ENCODE data around the gene MYL2. TPM values are rescaled to one million over a fixed set of nuclear protein-coding genes. Genes with fewer than 3 reads are reported as not detected.

Gene MYL2
- total and polyA plus RNA-seq, 2 donors (not counting 1 experiment from before 2014, with no cell fraction given): 0.18 to 0.39 TPM

DNA sequence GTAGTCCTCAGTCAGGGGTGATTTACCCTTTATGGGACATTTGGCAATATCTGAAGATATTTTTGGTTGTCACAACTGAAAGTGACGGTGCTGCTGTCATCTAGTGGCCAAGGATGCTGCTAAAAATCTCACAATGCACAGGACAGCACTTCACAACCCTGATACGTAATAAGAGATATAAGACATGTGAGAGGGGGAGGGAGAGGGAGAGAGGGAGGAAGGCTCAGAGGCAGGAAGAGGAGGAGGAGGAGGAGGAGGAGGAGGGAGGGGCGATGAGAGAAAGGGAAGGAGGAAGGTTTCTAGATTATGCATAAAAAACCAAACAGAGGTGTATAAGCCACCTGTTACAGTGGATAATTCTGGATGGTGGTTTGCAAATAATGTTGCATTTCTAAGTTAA, 14.3 kb downstream of the MYL2 start:
- WGBS (ENCODE audit: insufficient coverage): 40% methylated on average over 1 of the region's 3 CpGs
- H3K27me3 Mint-ChIP-seq: no peaks in the 10 kb centered on the region
- H3K79me2 ChIP-seq (ENCODE audit: control insufficient read depth, insufficient read depth, low read length): no peaks in the 10 kb centered on the region
- H3K9ac ChIP-seq (ENCODE audit: low read length): peak overlapping the region; percentile 32
- ATAC-seq (ENCODE audit: low read depth) (peak; percentile 28), DNase-seq (peak; percentile 38)
- H4K20me1 ChIP-seq (ENCODE audit: control insufficient read depth, insufficient read depth, low read length, poor library complexity, severe bottlenecking): no peaks in the 10 kb centered on the region
- TF ChIP-seq, protein P1, sequence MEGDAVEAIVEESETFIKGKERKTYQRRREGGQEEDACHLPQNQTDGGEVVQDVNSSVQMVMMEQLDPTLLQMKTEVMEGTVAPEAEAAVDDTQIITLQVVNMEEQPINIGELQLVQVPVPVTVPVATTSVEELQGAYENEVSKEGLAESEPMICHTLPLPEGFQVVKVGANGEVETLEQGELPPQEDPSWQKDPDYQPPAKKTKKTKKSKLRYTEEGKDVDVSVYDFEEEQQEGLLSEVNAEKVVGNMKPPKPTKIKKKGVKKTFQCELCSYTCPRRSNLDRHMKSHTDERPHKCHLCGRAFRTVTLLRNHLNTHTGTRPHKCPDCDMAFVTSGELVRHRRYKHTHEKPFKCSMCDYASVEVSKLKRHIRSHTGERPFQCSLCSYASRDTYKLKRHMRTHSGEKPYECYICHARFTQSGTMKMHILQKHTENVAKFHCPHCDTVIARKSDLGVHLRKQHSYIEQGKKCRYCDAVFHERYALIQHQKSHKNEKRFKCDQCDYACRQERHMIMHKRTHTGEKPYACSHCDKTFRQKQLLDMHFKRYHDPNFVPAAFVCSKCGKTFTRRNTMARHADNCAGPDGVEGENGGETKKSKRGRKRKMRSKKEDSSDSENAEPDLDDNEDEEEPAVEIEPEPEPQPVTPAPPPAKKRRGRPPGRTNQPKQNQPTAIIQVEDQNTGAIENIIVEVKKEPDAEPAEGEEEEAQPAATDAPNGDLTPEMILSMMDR (IDR thresholded peaks at IDR 0.05): no peak
- no peak for TF ChIP-seq EZH2 (IDR thresholded peaks at IDR 0.05; ENCODE audit: borderline replicate concordance, insufficient read depth, low read depth, low read length, poor library complexity, severe bottlenecking)
- no peaks in the 10 kb centered on the region for H3K36me3 ChIP-seq (replicated peaks in 1 of 2; ENCODE audit: control extremely low read depth in 1 of 2, control insufficient read depth in 1 of 2, extremely low read depth in 1 of 2, insufficient read depth in 2 of 2, low read length in 1 of 2)
- H3K4me1 Mint-ChIP-seq: peaks cover 21% of the 10 kb centered on the region
- POLR2A ChIA-PET: no interaction called here
- CTCF ChIA-PET: interaction anchor here (2.3 to 3.1 kb wide), 2 partner anchors 11 to 31 kb away, joined by 8 to 22 read pairs; no protein-coding TSS in a partner anchor
- H3K27ac Mint-ChIP-seq: no peak overlapping the region
- intact Hi-C loops (cut with micrococcal nuclease): no loop called here
- peak overlapping the region; percentile 69 for H3K4me3 Mint-ChIP-seq
- H3K27ac ChIP-seq (ENCODE audit: low read length in 2 of 2): no peak overlapping the region
- H3K9me3 Mint-ChIP-seq (ENCODE audit: insufficient read depth): no peaks in the 10 kb centered on the region
- H3K4me1 ChIP-seq (ENCODE audit: control insufficient read depth in 2 of 2, insufficient read depth in 2 of 2, low read length in 2 of 2): peaks cover 10 to 15% of the 10 kb centered on the region in 2 donors
- peak overlapping the region; percentile 64 for H3K4me2 ChIP-seq (replicated peaks; ENCODE audit: low read depth, low read length, poor library complexity, severe bottlenecking)
- peaks cover 0 to 3% (median 0%) of the 10 kb centered on the region in 3 donors for H3K9me3 ChIP-seq (ENCODE audit: control extremely low read depth in 1 of 3, control insufficient read depth in 2 of 3, insufficient read depth in 1 of 3, low read length in 2 of 3)
- H3K27me3 ChIP-seq (replicated peaks in 1 of 4; ENCODE audit: control extremely low read depth in 1 of 4, control insufficient read depth in 3 of 4, insufficient read depth in 4 of 4, low read length in 3 of 4): no peaks in the 10 kb centered on the region
- H2AFZ ChIP-seq (ENCODE audit: insufficient read depth, low read depth, low read length, poor library complexity, severe bottlenecking): peak overlapping the region; percentile 70
- H3K4me3 ChIP-seq (ENCODE audit: control extremely low read depth in 1 of 5, extremely low read depth in 1 of 5, insufficient read depth in 1 of 5, low read depth in 2 of 5, low read length in 4 of 5): no peak overlapping the region

DNA sequence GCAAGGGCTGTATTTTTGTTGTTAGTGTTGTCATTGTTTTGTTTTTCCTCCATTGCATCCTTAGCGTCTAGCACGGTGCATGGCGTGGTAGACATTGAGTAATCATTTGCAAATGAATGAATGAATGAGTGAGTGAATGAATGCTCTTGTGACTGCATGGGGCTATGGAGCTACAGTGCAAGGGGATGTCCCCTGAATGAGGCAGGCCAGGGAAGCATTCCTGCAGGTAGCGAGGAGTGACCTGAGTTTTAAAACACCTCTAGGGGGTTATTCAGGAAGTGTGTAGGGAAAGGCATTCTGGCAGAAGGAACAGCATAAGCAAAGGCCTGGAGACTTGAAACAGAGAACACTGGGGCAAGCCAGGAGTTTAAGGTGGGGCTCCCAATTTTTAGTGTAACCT, 16.9 kb downstream of the MYL2 start:
- TF ChIP-seq EZH2 (IDR thresholded peaks at IDR 0.05; ENCODE audit: borderline replicate concordance, insufficient read depth, low read depth, low read length, poor library complexity, severe bottlenecking): no peak
- TF ChIP-seq, protein P1 (IDR thresholded peaks at IDR 0.05): no peak
- Histone ChIP-seq H4K20me1 (ENCODE audit: control insufficient read depth, insufficient read depth, low read length, poor library complexity, severe bottlenecking) (no peaks in the 10 kb centered on the region), H3K4me2 (replicated peaks; ENCODE audit: low read depth, low read length, poor library complexity, severe bottlenecking) (no peak overlapping the region), H3K9me3 (ENCODE audit: control extremely low read depth in 1 of 3, control insufficient read depth in 2 of 3, insufficient read depth in 1 of 3, low read length in 2 of 3) (no peaks in the 10 kb centered on the region), H3K27me3 (replicated peaks in 1 of 4; ENCODE audit: control extremely low read depth in 1 of 4, control insufficient read depth in 3 of 4, insufficient read depth in 4 of 4, low read length in 3 of 4) (no peaks in the 10 kb centered on the region), H3K4me3 (ENCODE audit: control extremely low read depth in 1 of 5, extremely low read depth in 1 of 5, insufficient read depth in 1 of 5, low read depth in 2 of 5, low read length in 4 of 5) (no peak overlapping the region), H2AFZ (ENCODE audit: insufficient read depth, low read depth, low read length, poor library complexity, severe bottlenecking) (no peak overlapping the region), H3K79me2 (ENCODE audit: control insufficient read depth, insufficient read depth, low read length) (no peaks in the 10 kb centered on the region), H3K4me1 (ENCODE audit: control insufficient read depth in 2 of 2, insufficient read depth in 2 of 2, low read length in 2 of 2) (peaks cover 10 to 15% of the 10 kb centered on the region in 2 donors), H3K27ac (ENCODE audit: low read length in 2 of 2) (no peak overlapping the region), H3K36me3 (replicated peaks in 1 of 2; ENCODE audit: control extremely low read depth in 1 of 2, control insufficient read depth in 1 of 2, extremely low read depth in 1 of 2, insufficient read depth in 2 of 2, low read length in 1 of 2) (no peaks in the 10 kb centered on the region), H3K9ac (ENCODE audit: low read length) (no peak overlapping the region)
- H3K4me3 Mint-ChIP-seq: no peak overlapping the region
- DNase-seq (no peak), ATAC-seq (ENCODE audit: low read depth) (no peak)
- POLR2A ChIA-PET: interaction anchor here (0.7 kb wide), 1 partner anchor 138 kb away, joined by 3 read pairs; no protein-coding TSS in a partner anchor
- CTCF ChIA-PET: interaction anchor here (0.6 to 0.7 kb wide), 2 partner anchors 646 to 1852 kb away, joined by 3 read pairs; no protein-coding TSS in a partner anchor
- no peaks in the 10 kb centered on the region for H3K27me3 Mint-ChIP-seq
- intact Hi-C loops (cut with micrococcal nuclease): no loop called here
- H3K9me3 Mint-ChIP-seq (ENCODE audit: insufficient read depth): no peaks in the 10 kb centered on the region
- 100% methylated on average over 3 of the region's 4 CpGs for WGBS (ENCODE audit: insufficient coverage)
- no peak overlapping the region for H3K27ac Mint-ChIP-seq
- H3K4me1 Mint-ChIP-seq: peaks cover 21% of the 10 kb centered on the region

Data from B cell (primary cell).